DMS79 (cell line): ENCODE results near the gene NQO2.
"Not testable (repeated sequence)": the region's sequence is repeated elsewhere in the genome, so short reads cannot be mapped to it uniquely, and the experiment has no call there.

Source experiments
- DNase-seq: peaks from one replicate; lab custom pipeline; 2025; lab: John Stamatoyannopoulos, UW

NQO2 gene

DNA sequence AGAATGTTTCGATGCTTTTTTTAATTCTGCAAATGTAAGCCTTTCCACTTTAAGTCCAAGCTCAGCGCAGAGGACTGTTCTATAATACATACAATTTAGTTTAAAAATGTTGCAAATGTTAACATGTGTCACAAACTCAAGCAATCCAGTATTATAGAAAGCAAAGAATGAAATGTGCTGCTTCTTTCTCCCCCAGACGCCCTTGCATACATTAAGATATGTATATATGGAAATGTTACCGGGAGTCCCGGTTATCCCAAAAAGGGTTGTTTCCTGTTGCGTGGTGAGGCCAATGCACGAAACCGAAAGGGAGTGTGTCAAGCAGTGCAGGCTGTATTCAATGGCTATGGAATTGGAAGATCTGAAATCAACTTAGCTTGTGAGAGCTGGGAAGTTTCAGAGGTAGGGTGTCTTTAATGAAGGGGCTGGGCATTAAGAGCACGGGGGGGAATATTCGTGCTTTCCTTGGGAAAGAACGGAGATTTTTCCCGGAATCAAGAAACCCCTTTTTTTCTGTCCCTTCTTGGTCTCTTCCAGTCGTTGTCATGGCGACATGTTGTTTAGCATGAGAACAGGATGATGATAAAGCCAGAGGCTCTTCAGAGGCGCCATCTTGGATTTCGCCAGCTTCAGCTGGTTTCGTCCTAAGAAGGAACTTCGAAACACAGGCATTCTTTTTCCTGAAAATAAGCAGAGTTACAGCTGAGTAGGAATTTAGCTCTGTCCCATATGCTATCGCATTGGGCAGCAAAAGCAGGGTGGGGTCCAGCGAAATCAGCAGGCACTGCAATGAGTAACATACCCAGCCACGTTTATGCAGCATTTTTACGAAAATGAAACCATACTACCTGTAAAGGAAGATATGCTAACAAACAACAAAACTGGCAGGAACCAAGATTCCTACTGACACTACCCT, 10.1 kb upstream of the NQO2 start:
- DNase-seq, result peak; percentile 80

DNA sequence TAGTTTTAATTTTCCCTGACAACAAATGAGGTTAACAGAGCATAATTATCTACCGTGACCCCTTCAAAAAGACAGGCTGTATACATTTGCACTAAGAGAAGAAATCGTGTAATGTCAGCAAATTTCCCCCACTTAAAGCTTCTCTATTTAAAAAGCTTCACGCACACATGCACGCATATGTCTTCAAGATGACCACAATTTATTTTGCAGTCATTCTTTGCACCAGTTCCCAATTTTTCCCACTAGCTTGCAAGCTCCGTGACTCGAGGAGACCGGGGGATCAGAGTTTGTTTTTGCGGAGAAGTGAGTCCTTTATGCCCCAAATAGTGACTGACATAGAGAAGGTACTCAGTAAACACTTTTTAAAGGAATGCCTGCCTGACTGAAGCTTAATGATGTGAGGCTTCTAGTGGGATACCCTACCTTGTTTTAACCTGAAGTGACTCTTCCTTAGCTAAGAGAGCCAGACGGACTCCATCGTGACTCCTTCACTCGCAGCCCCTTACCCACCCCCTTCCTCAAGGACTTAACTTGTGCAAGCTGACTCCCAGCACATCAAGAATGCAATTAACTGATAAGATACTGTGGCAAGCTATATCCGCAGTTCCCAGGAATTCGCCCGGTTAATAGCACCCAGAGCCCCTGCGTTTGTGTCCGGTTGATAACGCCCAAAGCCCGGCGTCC, 9.3 kb upstream of the NQO2 start:
- peak; percentile 3 for DNase-seq

DNA sequence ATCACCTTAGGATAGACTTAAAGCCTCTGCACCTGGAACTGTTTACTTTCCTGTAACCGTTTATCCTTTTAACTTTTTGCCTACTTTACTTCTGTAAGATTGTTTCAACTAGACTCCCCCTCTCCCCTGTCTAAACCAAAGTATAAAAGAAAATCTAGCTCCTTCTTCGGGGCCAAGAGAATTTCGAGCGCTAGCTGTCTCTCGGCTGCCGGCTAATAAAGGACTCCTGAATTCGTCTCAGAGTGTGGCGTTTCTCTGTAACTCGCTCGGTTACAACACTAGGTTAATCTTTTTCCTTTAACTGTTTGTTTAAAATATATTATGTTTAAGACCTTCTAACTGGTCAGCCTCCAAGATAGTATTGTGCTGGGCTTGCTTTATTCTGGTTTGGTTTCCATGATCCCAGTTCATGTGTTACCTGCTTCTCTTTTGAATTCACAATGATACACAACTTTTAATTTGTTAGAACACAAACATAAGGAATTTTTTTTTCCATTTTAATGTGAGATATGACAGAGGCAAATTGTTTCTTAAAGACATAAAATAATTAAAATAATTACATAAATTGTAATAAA, 8.7 kb upstream of the NQO2 start:
- DNase-seq, result no peak

DNA sequence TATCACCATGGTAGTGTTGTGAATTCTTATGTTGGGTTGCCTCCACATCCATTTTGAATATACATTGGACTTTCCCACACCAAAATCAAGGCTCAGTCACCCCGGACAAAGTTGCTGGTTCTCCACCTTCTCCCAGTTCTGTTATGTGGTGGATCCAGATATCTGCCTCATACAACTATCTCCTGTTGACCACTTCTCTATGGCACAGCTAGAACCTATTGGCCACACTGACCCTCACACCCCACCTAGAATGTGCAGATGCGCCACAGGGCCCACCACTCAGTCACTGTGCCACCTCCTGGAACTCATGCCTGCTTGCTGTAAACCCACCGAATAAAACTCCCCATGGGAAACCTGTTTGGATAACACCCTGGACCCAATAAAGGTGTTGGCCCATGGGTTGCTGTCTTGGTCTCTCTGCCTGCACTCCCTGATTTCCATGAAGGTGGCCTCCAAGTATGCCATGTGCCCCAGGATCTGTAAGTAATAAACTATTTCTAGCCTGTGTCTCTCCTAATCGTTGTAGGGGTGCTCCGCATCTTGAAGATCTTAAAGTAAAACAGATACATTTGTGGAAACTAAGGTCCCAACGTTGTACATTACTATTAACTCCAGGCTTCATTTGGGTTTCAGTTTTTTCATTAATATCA, 7.2 kb upstream of the NQO2 start:
- DNase-seq, result no peak

DNA sequence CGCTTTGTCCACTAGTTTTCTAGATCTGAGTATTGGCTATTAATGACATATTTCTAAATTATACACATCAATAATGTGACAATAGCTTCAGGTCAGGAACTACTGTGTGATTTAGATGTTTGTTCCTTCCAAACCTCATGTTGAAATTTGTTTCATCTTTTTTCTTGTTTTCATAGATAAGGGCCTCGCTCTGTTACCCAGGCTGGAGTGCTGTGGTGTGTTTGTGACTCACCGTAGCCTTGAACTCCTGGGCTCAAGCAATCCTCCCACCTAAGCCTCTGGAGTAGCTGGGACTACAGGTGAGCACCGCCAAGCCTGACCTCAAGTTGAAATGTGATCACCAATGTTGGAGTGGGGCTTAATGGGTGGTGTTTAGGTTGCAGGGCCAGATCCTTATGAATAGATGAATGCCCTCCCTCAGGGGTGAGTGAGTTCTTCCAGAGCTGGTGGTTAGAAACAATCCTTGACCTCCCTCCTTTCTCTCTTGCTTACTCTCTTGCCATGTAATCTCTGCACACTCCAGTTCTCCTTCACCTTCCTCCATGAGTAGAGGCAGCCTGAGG, 5.9 kb upstream of the NQO2 start:
- peak; percentile 25 for DNase-seq

DNA sequence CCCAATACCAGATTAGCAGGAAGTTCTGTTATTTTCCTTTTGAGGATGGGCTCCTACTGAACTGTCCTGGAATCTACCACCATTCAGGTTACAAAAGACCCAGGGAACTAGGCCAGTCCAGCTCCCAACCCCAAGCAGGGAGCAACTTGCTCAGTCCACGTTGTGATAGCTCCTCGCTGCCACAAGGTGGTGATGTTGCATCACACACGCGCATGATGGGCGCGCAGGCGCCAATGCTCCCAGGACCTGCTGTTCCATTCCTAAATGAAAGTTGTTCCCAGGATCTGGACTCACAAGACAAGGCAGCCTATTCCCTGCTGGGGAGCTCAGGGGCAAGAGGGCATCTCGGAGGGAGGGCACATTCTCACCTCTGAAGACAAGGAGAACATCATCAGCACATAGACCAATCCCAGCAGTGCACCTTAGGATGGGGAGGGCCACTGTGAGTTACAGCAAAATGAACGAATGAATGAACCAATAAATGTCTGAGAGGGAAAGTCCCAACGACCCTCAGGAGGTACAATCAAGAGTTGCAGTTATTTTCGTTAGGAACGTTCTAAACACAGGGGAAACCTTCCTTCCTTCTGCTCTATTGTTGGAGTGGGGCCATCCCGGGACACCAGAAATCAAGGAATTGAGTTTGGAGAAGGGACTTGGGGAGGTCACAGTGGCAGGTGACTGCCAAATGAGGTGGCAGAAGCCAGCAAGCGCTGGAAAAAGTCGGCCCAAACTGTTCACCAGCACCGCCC, 1.3 kb upstream of the NQO2 start:
- not testable (repeated sequence) for DNase-seq

DNA sequence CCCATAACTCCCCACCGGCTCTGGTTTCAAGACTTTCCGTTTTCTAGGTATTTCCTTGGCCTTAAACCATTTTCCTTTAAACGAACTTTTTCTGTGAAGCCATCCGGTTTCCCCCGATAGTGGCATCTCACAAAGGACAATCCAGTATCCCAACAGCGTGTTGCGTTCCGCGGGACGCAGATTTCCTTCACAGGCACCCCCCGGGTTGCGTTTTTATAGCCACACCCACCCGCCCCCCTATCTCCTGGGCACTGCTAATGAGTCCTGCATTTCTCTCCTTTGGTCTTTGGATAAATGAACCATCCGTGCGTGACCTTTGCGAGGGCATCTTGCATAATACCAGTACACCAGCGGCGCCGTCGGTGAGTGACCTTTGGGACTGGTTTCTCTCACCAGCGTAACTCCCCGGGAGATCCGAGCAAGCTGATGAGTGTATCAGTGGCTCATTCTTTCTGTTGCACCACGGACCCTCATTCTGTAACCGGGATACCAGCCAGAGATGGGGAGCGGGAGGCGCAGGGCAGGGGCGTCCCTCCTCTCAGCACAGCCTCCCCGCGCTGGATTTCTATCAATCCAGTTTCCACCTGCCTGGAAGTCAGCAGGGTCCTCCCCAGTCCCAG, 586 bp upstream of the NQO2 start:
- peak; percentile 31 for DNase-seq

DNA sequence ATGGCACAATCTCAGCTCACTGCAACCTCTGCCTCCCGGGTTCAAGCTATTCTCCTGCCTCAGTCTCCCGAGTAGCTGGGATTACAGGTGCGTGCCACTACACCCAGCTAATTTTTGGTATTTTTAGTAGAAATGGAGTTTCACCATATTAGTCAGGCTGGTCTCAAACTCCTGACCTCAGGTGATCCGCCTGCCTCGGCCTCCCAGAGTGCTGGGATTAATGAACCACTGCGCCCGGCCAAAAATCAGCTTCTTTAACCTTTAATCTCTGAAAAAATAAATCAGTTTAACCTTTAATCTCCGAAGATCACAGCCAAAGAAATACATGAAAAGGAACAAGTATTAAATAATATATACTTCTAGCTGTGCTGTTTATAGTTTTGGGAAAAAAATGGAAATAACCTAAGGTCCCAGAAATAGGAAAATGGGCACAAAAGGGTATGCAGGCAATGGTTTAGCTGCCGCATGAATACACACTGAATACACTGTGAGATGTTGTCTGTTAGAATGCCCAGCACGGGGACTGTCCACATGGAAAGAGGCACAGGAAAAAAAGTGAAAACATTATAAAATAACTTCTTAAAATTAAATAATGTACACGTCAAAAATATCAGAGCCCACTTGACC, 1.6 kb downstream of the NQO2 start:
- DNase-seq, result no peak

DNA sequence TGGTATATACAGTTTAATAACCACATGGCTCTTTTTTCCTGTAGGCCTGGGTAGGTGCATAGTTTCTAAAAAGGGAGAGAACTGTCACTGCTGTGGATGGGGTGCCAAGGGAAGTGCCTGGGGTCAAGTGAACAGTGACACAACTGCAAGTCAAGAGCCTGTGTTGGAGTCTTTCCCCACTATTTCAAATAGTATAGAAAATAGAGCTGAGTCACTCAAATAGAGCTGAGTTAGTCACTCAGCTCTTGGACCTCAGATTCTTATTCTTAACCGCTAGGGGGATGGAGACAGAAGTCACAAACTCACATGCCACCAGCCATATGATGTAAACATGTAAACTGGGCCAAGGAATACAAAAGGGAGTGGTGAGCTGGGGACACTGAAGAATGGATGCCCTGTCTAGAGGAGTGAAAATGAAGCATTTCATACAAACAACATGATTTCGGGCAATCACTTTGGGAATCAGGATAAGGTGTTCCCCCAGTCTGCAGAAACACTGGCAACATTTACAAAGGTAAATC, 2.1 kb downstream of the NQO2 start:
- DNase-seq, result no peak

DNA sequence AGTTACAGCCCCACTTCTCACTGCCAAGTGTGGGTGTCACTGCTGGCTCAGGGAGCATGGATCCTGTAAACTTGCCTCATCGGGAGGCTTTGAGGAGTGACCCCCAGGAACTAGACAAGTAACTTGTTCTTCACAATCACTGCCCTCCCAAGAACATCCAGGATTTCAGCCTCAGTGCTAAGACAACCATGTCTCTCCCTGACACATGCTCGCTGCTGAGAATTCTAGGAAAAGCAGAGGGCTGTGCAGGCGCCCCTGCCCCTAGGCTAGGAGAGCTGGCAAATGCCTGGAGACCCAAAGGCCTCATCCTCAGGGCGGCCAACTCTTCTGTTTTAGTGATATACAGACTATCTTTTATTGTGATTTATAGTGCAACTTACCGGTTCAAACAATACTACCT, 3.5 kb downstream of the NQO2 start:
- DNase-seq, result not testable (repeated sequence)

DNA sequence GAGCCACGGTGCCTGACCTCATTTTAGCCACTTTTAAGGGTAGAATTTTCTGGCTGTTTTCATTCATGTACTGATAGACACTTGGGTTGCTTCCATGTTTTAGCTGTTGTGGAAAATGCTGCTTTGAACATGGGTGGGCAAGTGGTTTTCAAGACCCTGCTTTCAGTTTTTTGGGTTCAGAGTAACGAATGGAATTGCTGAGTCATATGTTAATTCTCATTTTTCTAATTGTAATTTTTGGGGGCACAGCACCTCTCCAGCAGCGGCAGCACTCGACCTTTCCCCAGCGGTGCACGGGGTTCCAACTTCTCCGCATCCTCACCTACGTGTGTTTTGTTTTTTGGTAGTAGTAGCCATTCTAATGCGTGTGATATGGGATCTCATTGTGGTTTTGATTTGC, 5.4 kb downstream of the NQO2 start:
- DNase-seq, result no peak

DNA sequence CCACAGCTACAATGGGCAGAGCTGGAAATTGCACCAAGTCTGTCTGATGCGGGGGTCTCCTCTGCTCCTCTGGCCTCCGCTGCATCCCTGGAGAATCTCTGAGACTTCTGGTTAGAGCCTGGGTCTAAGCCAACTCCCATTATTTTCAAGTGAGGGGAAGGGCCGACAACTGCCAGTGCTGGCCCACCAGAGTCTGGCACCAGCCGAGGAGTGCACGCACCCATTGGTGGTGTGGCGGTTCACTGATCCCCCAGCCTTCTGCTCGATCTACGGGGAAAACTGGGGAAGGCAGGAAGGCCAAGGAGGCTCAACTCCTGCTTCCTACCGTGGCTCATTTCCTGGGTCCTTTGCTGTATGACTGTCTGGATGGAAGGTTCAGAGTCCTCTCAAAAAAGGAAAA, 6.2 kb downstream of the NQO2 start:
- DNase-seq, result no peak

DNA sequence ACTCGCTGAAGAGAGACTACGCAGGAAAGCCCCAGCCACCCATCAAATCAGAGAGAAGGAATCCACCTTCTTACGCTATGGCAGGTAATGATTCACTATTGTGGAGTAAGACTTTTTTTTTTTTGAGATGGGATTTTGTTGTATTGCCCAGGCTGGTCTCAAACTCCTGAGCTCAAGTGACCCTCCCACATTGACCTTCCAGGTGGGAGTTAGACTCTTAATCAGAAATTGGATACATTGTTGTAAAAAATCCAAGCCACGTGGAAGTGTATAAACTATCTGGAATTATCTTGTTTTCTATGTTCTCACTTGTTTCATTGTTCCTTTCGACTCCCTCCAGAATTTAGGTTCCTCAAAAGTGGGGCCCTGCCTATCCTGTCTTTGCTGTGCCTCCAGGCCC, 6.8 kb downstream of the NQO2 start:
- DNase-seq, result no peak

DNA sequence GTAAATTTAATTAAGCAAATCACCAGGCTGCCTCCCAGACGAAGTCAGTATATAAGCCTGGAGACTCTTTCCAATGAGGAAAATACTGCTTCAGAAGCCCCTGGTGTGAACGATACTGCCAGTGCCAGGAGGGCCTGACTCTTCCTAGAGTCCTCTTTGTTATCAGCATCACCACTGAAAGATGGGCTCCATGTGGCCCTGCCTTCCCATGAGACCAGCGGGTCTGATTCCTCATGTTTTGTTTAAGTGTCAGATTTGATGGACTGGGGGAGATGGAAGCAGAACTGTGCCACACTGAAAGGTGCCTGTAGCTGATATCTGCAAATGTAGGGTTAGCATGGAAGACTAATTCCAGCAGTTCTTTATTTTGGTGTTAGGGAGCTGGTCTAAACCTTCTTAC, 7.9 kb downstream of the NQO2 start:
- DNase-seq, result no peak

DNA sequence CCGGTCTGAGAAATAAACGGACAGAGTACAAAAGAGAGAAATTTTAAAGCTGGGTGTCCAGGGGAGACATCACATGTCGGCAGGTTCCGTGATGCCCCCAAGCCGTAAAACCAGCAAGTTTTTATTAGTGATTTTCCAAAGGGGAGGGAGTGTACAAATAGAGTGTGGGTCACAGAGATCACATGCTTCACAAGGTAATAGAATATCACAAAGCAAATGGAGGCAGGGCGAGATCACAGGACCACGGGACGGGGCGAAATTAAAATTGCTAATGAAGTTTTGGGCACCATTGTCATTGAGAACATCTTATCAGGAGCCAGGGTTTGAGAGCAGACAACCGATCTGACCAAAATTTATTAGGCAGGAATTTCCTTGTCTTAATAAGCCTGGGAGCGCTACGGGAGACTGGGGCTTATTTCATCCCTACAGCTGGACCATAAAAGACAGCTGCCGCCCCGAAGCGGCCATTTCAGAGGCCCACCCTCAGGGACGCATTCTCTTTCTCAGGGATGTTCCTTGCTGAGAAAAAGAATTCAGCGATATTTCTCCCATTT, 9.1 kb downstream of the NQO2 start:
- not testable (repeated sequence) for DNase-seq

DNA sequence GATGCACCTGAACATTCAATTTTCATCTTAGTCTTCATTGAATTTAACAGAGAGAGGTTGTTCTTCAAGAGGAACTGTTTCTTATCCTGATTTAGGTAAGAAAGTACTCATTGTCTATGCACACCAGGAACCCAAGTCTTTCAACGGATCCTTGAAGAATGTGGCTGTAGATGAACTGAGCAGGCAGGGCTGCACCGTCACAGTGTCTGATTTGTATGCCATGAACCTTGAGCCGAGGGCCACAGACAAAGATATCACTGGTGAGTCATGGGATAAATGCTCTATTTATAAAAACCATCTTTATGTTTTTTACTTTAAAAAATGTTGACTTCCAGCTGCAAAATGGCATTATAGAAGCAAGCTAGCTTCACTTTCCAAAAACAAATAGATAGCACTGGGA, 10.2 kb downstream of the NQO2 start:
- DNase-seq, result no peak

DNA sequence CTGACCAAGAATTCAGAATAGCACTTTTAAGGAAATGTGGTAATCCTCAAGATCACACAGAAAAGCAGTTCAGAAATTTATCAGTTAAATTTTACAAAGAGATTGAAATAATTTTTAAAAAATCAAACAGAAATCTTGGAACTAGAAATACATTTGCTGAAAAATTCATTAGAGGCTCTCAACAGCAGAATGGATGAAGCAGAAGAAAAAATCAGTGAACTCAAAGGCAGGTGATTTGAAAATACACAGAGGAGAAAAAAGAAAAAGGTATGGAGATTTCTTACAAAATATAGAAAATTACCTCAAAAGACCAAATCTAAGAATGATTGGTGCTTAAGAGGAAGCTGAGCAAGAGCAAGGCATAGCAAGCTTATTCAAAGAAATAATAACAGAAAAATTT, 11.5 kb downstream of the NQO2 start:
- no peak for DNase-seq

DNA sequence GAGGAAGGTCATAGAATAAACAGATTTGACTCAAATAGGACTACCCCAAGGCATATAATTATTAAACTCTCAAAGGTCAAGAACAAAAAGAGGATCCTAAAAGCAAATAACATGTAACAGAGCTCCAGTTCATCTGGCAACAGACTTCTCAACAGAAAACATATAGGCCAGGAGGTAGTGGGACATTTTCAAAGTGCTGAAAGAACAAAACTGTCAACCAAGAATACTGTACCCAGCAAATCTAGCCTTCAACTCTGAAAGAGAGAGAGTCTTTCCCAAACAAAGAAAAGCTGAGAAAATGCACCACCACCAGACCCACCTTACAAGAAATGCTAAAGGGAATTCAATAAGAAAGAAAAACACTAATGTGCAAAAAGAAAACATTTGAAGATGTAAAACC, 11.9 kb downstream of the NQO2 start:
- DNase-seq, result no peak

DNA sequence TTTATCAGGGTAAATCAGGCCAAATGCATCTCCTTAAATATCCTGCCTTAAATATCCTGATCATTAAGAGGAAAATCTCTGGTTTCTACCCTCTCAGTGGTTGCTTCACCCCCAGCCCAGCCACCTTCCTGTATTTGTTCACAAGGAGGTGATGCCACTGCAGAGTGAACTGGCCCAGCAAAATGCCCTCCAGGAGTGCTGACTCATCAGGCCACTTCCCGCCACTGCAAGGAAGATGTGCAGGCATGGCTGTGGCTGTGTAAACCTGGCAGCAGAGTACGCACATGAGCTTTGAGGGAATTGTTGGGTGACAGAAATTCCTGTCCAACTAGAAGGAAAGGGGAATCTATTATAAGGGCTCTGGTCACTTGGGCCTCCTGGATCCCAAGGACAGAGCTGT, 13.8 kb downstream of the NQO2 start:
- no peak for DNase-seq
